HEK293T (cell line): ENCODE results near the gene SPSB4.

ENCODE experiments used
- BHLHE40 ChIP-seq: fragments of 450-650 bp; IDR thresholded peaks from 2 replicates; pipeline ENCODE4 v1.6.1; 2016; ENCODE audit warnings: mild to moderate bottlenecking, moderate library complexity, borderline replicate concordance
- FOXK2 ChIP-seq: fragments of 450-650 bp; IDR thresholded peaks from 2 replicates; pipeline ENCODE4 v1.6.1; 2016; ENCODE audit warnings: mild to moderate bottlenecking
- FOXM1 ChIP-seq: fragments of 450-650 bp; IDR thresholded peaks from 2 replicates; pipeline ENCODE4 v1.6.1; 2017; ENCODE audit warnings: mild to moderate bottlenecking, borderline replicate concordance
- SUZ12 ChIP-seq: fragments of 450-650 bp; IDR thresholded peaks from 2 replicates; pipeline ENCODE4 v1.6.1; 2016; ENCODE audit warnings: mild to moderate bottlenecking
- TARDBP ChIP-seq: fragments of 450-650 bp; IDR thresholded peaks from 2 replicates; pipeline ENCODE4 v1.6.1; 2016
- ZNF384 ChIP-seq: fragments of 450-650 bp; IDR thresholded peaks from 2 replicates; pipeline ENCODE4 v1.6.1; 2016
- TF ChIP-seq, protein P1 (sequence below): fragments of 450-650 bp; IDR thresholded peaks from 2 replicates; pipeline ENCODE4 v1.6.1; 2016

DNA sequence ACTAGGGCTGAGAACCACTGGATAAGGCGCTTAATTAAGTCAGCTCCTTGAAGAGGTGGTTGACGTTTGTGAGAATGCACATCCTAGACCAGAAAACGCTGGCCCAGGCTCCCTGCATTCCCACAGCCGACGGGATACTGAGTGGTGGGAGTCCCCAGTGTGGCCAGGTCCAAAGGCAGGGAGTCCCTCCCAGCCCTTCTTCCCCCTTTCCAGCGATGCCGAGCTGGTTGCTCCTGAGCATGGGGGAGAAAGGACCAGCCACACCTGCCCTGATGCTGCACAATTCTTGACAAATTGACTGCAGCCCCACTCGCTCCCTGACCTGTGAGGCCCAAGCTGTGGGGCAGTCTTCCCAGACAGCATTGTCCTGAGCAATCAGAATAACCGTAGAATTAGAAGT lies 101.0 kb downstream of the SPSB4 start:
- TF ChIP-seq TARDBP: no peak
- no peak for TF ChIP-seq FOXM1
- TF ChIP-seq ZNF384: no peak
- TF ChIP-seq, protein P1, sequence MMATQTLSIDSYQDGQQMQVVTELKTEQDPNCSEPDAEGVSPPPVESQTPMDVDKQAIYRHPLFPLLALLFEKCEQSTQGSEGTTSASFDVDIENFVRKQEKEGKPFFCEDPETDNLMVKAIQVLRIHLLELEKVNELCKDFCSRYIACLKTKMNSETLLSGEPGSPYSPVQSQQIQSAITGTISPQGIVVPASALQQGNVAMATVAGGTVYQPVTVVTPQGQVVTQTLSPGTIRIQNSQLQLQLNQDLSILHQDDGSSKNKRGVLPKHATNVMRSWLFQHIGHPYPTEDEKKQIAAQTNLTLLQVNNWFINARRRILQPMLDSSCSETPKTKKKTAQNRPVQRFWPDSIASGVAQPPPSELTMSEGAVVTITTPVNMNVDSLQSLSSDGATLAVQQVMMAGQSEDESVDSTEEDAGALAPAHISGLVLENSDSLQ: no peak
- no peak for TF ChIP-seq FOXK2
- TF ChIP-seq SUZ12: no peak
- no peak for TF ChIP-seq BHLHE40
